Middle frontal gyrus (tissue), 1 donor: ENCODE results near the gene PTPA.
"Not testable (repeated sequence)": the region's sequence is repeated elsewhere in the genome, so short reads cannot be mapped to it uniquely, and the experiment has no call there.

ENCODE experiments used
- DNase-seq: peaks from one replicate; pipeline ENCODE4 v3.0.0-alpha.2; 2015; ENCODE audit warnings: low spot score; ENCODE audit errors: extremely low spot score

The PTPA gene

GRCh38 chr9:129175825-129176633, 64.8 kb downstream of the PTPA start:
- DNase-seq: peak; percentile 52

- DNase-seq: no peak
Measured at GRCh38 chr9:129176701-129177442, 65.7 kb downstream of the PTPA start.

- DNase-seq: no peak
Measured at GRCh38 chr9:129177443-129177790, 66.2 kb downstream of the PTPA start.

- peak; percentile 94 for DNase-seq
Measured at GRCh38 chr9:129177791-129178567, 66.8 kb downstream of the PTPA start, which contains the start of gene IER5L. Gene IER5L (minus strand): TSS chr9:129178261. CDS start chr9:129178052, 209 bp downstream.

GRCh38 chr9:129178568-129179382, 67.6 kb downstream of the PTPA start:
- no peak for DNase-seq

GRCh38 chr9:129181246-129181645, 70.0 kb downstream of the PTPA start:
- DNase-seq: no peak

- DNase-seq: no peak
Measured at GRCh38 chr9:129182122-129182521, 70.9 kb downstream of the PTPA start.

- no peak for DNase-seq
Measured at GRCh38 chr9:129182625-129183494, 71.6 kb downstream of the PTPA start.

GRCh38 chr9:129183495-129184218, 72.4 kb downstream of the PTPA start:
- no peak for DNase-seq

GRCh38 chr9:129184219-129184524, 73.0 kb downstream of the PTPA start:
- no peak for DNase-seq

- DNase-seq: no peak
Measured at GRCh38 chr9:129184596-129185122, 73.4 kb downstream of the PTPA start.

- no peak for DNase-seq
Measured at GRCh38 chr9:129185402-129185801, 74.2 kb downstream of the PTPA start.

GRCh38 chr9:129185991-129186390, 74.8 kb downstream of the PTPA start:
- no peak for DNase-seq

GRCh38 chr9:129187042-129187441, 75.8 kb downstream of the PTPA start:
- no peak for DNase-seq

GRCh38 chr9:129189971-129190370, 78.8 kb downstream of the PTPA start:
- not testable (repeated sequence) for DNase-seq

- DNase-seq: no peak
Measured at GRCh38 chr9:129191234-129191633, 80.0 kb downstream of the PTPA start.

- no peak for DNase-seq
Measured at GRCh38 chr9:129193655-129194054, 82.4 kb downstream of the PTPA start.

GRCh38 chr9:129194221-129194620, 83.0 kb downstream of the PTPA start:
- DNase-seq: no peak

- DNase-seq: no peak
Measured at GRCh38 chr9:129195606-129196005, 84.4 kb downstream of the PTPA start.
